ENCODE results near the gene PSME4.
"Not testable (repeated sequence)": the region's sequence is repeated elsewhere in the genome, so short reads cannot be mapped to it uniquely, and the experiment has no call there.

The PSME4 gene

DNA sequence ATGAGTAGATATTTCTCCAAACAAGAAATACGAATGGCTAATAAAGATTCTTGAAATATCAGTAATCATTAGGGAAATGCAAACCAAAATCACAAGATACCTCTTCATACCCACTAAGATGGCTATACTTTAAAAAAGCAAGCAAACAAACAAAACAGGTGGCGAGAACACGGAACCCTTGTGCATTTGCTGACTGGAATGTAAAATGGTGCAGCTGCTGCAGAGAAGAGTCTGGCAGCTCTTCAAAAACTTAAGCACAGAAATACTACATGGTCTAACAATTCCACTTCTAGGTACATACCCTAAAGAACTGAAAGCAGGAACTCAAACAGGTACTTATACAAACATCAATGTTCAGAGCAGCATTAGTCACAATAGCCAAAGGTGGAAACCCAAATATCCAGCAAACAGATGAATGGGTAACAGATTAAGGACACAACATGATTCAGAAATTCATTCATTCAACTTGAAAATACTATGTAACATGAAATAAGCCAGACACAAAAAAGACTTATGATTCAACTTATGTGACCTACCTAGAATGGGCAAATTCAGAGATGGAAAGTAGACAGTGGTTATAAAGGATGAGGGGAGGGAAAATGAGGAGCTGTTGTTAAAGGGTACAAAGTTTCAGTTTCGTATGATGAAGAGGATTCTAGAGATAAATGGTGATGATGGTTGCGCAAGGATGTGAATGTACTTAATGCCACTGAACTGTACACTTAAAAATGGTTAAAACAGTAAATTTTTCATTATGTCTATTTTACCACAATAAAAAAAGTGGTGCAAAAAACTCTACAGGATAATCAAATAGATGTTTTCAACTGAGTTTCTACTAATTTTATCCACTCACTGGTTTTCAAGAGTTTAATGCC lies 84.2 kb downstream of the PSME4 start:
- no peak for DNase-seq (ENCODE audit: low spot score)

DNA sequence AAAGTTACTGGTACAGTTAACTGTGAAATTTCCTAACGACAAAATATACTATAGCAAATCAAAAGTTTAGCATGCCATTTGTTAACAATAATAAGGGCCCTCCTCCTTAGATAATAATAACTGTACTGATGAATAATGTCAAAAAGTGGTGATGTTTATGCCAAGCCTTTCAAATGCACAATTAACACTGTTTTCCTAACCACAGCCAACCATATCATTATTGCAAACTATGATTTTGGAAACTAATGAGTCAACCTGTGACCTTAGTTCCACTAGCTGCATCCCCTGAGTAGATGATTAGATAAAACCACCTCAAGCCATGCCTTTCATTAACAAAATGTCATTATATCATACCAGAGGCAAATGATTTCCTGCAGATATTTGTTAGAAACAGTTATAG lies 85.9 kb downstream of the PSME4 start:
- no peak for DNase-seq (ENCODE audit: low spot score)

DNA sequence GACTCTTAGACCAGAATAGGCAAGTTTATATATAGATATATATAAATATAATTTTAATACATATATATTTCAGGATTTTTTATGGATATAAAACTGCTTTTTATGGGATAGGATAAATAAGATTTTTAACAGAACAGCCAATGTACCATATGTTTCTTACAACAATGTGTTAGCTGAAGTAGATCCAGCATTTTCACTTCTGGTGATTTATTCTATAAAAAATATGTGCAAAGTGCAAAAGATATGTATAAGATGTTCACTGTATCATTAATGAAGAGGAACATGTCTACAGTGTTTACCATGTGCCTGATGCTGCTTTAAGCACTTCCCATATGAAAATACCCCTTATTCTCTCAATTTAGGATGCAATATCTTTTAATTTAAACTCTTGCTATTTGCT lies 88.8 kb downstream of the PSME4 start:
- no peak for DNase-seq (ENCODE audit: low spot score)

DNA sequence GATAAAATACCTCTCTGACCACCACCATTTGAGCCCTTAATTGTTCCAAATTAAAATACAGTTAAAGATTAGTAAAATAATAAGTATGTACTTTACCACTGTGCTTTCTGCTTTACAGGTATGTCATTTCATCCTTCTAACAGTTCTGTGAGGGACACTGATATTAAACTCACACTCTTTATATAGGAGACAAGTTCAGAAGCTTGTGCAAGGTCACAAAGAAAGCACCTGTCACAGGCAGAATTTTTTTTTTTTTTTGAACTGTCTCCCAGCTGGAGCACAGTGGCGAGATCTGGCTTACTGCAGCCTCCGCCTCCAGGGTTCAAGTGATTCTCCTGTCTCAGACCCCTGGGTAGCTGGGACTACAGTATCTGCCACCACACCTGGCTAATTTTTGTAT lies 89.4 kb downstream of the PSME4 start:
- no peak for DNase-seq (ENCODE audit: low spot score)

DNA sequence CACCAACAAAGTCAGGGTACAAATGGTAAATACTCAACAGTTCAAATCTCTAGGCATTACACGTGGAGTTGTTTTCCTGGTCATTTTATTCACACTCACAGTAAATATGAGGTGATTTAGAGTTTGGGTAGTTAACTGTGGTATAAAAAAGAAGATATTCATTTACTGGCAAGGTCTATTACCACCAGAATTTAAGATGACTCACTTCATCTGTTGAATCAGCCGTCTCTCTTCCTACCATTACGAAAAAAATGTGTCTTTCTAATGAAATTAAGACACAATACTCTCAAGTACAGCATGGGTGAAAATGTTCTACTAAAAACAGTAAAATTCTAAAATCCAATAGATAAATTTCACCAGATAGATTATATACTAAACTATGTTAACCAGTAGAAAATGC lies 90.0 kb downstream of the PSME4 start:
- DNase-seq (ENCODE audit: low spot score) = no peak

DNA sequence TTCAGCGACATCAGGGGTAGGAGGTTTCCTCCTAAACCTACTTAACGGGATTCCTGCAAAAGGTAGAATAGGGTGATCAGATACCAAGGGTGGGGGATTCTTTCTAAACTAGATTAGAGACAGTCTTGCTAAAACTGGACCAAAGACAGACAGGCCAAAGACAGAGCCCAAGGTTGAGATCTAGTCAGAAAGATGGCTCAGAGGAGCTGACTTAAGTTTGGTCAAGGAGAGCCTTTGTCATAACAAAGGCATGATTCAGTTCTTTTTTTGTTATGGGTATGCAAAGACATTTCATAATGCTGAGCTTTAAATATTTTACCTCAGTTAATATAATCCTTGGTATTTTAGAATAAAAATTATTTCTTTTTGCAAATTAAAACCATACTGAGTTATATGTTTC lies 93.2 kb downstream of the PSME4 start:
- no peak for DNase-seq (ENCODE audit: low spot score)

DNA sequence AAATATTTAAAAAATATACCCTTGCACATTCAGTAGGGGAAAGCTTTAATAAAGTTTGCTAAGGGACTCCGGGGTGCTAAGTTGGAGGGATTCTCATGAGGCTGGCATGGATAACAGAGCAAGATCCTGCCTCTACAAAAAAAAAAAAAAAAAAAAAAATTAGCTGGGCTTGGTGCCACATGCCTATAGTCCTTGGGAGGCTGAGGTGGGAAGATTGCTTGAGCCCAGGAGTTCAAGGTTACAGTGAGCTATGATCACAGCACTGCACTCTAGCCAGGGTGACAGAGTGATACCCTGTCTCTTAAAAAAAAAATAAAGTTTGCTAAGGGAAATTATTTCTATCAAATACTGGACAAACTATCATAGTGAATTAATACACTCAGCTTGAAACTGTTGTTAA lies 93.7 kb downstream of the PSME4 start:
- DNase-seq (ENCODE audit: low spot score) = no peak

DNA sequence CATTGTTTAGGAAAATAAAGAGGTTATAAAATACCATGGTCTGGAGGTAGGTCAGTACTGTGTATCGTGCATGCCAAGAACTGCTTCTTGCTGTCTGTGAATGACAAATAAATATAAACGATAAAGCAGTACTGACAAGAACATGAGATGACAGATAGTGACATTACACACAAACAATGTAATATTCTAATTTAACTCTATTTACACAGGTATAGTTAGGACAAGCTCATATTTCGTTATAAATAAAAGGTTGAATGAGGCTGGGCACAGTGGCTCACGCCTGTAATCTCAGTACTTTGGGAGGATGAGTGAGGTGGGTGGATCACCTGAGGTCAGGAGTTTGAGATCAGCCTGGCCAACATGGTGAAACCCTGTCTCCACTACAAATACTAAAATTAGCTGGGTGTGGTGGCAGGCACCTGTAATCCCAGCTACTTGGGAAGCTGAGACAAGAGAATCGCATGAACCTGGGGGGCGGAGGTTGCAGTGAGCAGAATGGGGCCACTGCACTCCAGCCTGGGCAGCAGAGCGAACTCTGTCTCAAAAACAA lies 96.3 kb downstream of the PSME4 start:
- DNase-seq (ENCODE audit: low spot score) = no peak

DNA sequence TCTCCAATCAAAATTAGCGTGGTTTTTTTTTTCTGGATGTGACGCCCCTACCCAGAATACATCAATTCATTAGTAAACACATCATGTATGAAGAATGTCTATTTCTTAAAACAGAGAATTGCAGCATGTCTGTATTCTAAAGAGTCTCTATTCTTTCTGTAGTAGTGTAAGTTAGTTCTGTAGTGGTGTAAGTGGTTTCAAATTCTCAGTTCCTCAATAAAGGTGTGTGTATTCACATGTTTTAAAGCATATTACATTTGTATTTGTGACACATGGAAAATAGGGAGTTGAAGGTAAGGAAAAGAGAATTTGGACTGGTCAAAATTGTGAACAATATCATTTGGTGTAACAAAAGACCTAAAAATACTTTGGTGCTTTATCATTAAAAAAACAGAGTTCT lies 103.0 kb downstream of the PSME4 start:
- no peak for DNase-seq (ENCODE audit: low spot score)

DNA sequence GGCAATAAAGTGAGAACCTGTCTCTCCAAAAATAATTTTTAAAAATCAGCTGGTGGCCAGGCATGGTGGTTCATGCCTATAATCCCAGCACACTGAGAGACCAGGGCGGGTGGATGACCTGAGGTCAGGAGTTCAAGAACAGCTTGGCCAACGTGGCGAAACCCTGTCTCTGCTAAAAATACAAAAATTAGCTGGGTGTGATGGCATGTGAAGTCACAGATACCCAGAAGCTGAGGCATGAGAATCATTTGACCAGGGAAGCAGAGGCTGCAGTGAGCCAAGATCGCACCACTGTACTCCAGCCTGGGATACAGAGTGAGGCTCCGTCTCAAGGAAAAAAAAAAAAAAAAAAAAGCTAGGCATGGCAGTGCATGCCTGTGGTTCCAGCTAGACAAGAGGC lies 103.6 kb downstream of the PSME4 start:
- no peak for DNase-seq (ENCODE audit: low spot score)

DNA sequence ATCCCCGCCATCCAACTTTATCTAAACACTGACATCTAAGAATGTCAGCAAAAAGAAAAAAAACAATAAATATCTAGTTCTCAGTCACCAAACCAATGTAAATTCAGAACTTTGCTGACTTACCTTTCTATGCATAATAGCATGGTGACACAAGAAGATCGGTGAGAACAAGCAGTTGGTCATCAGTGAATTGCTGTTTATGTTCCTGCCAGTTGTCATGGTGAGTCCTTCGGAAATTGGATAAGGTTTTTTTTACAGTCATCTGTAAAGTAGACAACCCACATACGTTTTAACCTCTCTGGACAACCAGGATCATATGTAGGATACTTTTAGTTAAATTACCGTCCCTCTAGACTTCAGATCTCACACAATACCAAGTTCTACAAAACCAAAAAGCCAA lies 104.8 kb downstream of the PSME4 start:
- no peak for DNase-seq (ENCODE audit: low spot score)

DNA sequence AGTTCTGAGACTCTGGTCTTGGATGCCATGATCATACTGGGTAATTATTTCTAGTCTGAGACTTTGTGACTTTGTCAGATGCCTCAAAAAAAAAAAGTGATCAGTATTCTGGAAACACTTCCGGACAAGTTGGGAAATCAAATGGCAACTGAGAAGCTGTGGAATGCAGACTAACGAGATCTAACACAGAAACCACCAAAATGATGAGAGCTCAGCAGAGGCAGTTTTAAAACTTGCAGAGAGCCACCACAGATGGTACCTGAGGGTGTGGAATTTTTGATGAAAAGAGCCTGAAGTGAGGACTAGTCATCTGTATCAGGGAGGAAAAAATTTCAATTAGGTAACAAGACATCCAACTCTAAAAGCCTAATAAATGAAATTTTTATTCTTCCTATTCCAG lies 105.5 kb downstream of the PSME4 start:
- DNase-seq (ENCODE audit: low spot score) = no peak

DNA sequence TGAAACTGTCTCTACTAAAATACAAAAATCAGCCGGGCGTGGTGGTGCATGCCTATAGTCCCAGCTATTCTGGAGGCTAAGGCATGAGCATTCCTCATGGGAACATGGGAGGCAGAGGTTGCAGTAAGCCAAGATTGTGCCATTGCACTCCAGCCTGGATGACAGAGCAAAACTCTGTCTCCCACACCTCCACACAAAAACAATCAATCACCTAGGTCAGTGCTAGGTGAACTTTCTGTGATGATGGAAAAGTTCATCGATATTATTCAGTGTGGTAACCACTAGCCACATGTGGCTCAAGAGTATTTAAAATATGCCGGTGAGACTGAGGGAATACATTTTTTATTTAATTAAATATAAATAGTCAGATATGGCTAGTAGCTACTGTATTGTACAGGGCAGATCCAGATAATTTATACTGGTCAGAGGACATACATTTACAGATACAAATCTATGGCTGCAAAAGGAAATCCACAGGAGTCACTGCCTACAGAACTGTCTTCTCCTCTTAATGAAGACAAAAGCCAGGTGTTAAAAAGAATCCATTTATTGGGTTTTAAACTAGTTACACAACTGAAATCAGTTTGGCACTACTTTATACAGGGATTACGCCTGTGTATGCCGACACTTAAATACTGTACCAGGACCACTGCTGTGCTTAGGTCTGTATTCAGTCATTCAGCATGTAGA lies 107.1 kb downstream of the PSME4 start:
- no peak for DNase-seq (ENCODE audit: low spot score)

DNA sequence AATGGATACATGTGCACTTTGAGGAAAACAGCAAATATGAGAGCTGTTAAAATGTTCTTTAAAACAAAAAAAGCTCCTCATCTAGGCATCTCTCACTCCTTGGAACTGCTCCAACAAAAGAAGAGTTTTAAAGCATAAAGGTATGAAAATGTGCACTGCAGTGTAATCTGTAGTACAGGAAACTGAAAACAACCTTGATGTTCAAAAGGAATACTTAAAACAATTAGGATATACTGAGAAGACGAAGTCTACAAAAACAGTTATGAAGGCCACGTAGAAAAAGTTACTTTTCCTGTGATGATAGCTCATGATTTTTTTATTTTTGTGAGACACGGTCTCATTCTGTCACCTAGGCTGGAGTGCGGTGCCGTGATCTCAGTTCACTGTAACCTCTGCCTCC lies 109.0 kb downstream of the PSME4 start:
- DNase-seq (ENCODE audit: low spot score) = no peak

DNA sequence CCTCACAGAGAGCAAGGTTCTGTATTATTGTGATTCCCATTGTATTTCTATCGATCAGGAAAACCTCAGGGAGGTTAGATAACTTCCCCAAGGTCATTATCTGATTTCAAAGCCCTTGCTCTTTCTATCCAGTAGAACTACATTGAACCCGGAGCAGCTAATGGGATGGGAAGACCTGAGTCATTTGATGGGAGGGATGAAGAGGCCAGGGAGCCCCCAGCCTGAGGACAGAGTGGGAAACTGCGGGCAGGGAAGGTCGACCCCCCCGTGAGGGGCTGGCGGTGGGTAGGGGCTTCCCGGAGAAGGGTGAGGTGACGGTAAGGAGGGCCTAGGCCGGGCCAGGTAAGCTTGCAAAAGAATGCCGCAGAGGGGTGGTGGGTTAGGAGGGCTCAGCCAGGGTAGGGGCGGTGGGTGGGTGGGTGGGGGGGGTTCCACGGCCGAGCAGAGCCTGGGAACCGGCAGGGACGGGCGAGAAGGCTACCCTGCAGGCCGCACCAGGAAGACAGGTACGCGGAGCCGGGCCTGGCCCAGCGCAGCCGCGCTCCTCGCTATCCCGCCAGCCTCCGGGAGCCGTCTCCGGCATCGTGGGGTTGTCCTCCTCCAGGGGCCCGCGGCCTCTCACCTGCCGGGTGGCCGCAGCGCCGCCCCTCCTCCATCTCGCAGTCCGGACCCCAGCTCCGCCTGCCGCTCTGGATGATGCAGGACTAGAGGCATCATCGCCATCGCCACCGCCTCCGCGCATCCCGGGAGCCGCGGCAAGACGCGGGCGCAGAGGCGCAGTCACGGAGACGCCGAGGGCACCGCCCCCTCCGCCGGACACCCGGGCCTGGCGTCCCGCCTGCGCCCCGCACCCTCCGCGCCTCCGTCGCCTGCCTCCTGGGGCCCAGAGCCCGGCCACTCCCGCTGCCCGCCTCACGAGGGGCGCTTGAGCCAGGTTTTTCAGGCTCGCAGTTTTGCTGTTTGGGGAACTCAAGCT lies 111.3 kb downstream of the PSME4 start, which contains the start of gene GPR75:
Gene GPR75, minus strand, starts transcription at position 762 of the 976 bp plus-strand sequence. CDS start 5,211 bp downstream, outside the sequence.
- DNase-seq (ENCODE audit: low spot score) = no peak

DNA sequence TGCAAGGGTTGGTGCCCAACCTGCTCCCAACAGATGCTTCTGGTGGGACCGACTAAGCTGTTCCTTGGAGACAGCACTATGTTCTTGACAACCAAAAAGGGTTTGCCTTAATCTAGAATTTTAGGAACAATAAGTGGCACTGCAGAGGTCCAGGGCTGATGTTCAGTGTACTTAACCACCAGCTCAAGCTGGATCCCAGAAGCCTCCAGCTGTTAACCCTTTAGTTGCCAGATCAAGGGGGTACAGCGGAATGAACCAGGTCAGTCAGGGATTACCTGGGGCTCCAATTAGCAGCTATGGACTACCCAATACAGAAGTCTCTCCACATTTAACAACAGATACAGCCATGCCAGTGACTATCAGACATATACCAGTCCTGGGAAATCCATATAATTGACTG lies 114.5 kb downstream of the PSME4 start:
- no peak for DNase-seq (ENCODE audit: low spot score)

DNA sequence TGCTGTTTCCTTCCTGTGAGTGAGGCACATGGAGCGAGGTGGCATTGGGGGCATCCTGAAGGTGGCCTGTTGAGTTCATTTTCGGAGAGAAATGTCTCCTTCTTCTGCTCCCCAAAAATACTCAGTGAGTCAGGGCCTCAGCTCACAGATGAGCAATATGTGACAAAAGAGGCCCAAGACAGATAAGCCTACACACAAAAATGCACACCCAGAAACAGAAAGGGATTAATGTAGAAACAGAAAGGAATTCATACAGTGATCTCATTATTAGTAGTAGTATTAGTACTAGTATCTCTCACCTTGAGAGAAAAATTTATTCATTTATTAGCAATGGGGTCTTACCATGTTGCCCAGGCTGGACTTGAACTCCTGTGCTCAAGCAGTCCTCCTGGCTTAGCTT lies 116.1 kb downstream of the PSME4 start:
- no peak for DNase-seq (ENCODE audit: low spot score)

DNA sequence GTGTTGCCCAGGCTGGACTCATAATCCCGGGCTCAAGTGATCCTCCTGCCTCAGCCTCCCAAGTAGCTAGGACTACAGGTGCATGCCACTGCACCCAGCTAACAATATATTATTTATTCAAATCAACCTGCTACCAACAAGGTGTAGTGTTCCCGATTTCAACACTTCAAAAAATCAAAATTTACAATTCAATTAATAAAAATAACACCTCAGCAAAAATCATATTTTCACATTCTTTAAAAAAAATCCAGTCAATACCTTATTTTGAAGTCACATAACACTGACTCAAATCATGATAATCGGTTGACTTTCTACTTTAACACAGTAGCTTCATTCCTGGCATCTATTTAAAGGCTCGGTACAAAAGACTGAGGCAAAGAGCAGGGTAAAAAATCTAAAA lies 118.3 kb downstream of the PSME4 start:
- DNase-seq (ENCODE audit: low spot score) = no peak

DNA sequence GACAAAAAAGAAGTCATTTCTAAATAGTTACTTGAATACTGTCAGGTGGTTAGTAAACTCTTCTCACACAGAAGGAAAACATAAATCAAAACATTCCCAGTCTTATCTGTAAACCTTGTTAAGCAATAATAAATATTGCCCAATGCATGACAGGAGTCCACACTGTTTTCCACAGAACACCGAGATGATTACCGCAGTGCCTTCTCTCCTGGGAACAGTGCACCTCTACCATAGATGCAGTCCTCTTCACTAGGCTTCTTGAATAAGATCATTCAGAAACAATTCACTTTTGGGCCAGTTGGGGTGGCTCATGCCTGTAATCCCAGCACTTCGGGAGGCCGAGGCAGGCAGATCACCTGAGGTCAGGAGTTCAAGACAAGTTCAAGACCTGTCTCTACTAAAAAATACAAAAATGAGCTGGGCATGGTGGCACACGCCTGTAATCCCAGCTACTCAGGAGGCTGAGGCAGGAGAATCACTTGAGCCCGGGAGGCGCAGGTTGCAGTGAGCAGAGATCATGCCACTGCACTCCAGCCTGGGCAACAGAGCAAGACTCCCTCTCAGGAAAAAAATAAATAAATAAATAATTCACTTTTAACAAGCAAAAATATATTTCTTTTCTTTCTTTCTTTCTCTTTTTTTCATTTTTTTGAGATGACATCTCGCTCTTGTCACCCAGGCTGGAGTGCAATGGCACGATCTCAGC lies 119.6 kb downstream of the PSME4 start:
- not testable (repeated sequence) for DNase-seq (ENCODE audit: low spot score)

DNA sequence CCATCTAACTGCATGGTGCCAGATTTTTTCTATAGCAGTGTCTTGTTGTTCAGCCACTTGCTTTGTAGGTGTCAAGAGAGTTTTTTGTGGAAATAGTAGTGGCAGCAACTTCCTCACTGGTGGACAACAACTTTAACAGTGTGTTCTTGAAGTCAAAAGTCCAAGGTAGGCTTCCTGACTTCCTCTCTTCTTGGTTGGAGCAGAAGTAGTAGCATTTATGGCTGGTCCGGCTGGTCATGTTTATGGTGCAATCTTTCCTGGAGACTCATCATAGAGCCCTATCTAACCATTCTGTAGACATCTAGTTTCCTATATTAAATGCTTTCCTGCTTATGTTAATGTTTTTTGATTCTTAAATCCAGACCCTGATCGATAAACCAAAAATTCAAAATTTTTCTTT lies 122.7 kb downstream of the PSME4 start:
- no peak for DNase-seq (ENCODE audit: low spot score)

DNA sequence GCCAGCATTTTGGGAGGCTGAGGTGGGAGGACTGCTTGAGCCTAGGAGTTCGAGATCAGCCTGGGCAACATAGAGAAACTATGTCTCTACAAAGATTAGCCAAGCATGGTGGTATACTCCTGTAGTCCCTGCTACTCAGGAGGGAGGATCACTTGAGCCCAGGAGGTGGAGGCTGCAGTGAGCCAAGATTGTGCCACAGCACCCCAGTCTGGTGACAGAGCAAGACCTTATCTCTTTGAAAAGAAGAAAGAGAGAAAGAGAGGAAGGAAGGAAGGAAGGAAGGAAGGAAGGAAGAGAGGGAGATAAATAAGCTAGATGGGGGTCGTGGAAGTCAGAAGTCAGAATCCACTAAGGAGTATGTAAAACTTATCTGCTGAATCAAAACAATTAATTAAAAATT lies 127.2 kb downstream of the PSME4 start:
- DNase-seq (ENCODE audit: low spot score) = no peak

Data from CD4-positive, alpha-beta T cell treated with Interleukin-2 at 100 ng/mL for 4 hours (primary cell).